AG09309 (cell line): ENCODE measurements around the gene C11orf58.

ENCODE experiments used
- DNase-seq: peaks from one replicate; pipeline ENCODE4 v3.0.0-alpha.2; 2010; ENCODE audit warnings: low read depth
- H3K4me3 ChIP-seq: 2 replicates; pipeline ENCODE4 v1.5.1; 2011; ENCODE audit warnings: mild to moderate bottlenecking, low read depth, low read length, moderate library complexity; ENCODE audit not compliant: control insufficient read depth
- CTCF ChIP-seq: IDR thresholded peaks from 2 replicates; pipeline ENCODE4 v1.5.1; 2011; ENCODE audit warnings: mild to moderate bottlenecking, low read depth, low read length, inconsistent platforms; ENCODE audit not compliant: insufficient read depth, control insufficient read depth; ENCODE audit errors: missing control alignments

Gene C11orf58

DNA sequence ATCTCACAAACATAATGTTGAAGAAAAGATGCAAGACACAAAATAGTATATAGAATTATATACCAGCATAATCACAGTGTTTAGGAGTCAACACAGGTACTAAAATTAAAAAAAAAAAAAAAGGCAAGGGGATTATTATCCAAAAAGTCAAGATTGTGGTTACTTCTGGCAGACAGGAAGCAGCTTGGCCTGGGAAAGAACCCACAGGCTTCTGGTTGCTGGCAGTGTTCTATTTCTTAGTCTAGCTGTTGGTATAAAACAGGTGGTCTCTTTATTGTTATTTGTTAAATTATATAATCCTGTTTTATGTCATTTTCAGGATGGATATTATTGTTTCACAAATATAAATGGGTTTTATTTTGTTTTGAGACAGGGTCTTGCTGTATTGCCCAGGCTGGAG, 54.0 kb downstream of the C11orf58 start:
- H3K4me3 ChIP-seq = no peak overlapping the region
- no peak for TF ChIP-seq CTCF
- DNase-seq = no peak

DNA sequence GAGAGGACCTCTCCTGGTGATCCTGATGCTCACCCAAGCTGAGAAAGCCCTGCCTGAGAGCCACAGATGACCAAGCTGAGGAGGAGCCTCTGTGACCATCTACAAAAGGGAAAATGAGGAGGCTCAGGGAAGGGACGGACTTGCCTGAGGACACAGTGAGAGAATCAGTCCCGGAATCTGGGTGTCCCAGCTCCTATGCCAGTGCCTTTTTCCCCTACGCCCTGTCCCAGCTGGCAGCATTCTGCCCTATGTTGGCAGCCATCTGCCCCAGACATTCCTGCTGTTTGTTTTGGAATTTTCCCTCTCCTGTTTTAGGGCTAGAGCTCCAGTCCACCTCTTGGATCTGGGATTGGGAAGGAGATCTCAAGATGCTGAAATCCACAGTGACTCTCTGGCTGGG, 54.6 kb downstream of the C11orf58 start:
- no peak overlapping the region for H3K4me3 ChIP-seq
- DNase-seq = no peak
- no peak for TF ChIP-seq CTCF

GRCh38 chr11:16793511-16793910, 55.1 kb downstream of the C11orf58 start:
- TF ChIP-seq CTCF = no peak
- no peak for DNase-seq
- no peak overlapping the region for H3K4me3 ChIP-seq

DNA sequence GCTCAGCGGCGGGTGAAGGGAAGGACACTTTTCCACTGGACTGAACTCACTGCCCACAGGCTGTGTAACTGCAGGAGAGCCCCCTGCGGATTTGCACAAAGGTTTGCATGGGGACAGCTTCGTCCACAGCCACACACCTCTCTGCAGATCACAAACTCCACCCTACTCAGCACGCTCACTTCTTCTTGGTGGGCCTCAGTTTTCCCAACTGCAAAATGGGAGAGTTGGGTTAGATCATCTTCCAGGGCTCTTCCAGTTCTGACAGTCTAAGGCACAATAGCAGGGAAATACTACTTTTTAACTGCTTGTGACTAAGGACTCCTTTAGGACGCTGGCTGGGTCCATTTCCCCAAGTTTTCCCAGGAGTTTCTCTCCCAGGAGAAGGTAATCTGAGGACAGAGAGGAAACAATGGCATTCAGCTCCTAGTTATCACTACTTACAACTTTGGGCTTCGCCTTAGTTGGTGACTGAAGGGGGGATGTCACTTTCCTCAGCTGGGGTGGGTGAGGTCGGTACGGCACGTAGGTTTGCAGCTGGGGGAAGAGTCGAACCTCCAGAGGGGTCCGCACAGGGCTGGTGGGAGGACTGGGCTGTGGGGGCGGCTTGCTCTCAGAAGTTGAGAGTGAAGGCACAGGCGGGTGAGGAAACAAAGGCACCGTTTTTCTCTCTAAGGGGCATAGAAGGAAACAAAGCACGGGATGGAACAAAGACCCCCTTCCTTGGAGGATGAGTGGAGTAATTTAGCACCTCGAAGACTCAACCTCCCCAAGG, 55.8 kb downstream of the C11orf58 start:
- no peak for DNase-seq
- no peak for TF ChIP-seq CTCF
- no peak overlapping the region for H3K4me3 ChIP-seq

- DNase-seq = no peak
- H3K4me3 ChIP-seq = no peak overlapping the region
- TF ChIP-seq CTCF = no peak
Observed at GRCh38 chr11:16795146-16795545, 56.7 kb downstream of the C11orf58 start.

DNA sequence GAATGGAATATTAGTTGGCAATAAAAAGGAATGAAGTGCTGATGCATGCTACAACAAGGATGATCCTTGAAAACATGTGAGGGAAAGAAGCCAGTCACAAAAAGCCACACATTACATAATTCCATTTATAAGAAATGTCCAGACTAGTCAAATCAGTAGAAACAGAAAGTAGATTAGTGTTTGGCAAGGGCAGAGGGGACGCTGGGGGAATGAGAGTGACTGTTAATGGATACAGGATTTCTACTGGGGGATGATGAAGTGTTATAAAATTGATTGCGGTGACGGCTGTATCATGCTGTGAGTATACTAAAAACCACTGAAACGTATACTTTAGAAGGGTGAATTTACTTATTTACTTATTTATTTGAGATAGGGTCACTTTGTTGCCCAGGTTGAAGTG, 57.9 kb downstream of the C11orf58 start:
- no peak overlapping the region for H3K4me3 ChIP-seq
- TF ChIP-seq CTCF = no peak
- no peak for DNase-seq
